Endothelial cell of umbilical vein (primary cell): ENCODE measurements around the gene CABP2. TPM values are rescaled to one million over a fixed set of nuclear protein-coding genes. Genes with fewer than 3 reads are reported as not detected.

Experiments used
- BruUV-seq: library from RNA; stranded (reverse); fragments of 400-500 nt; replicated peaks from 2 replicates; lab custom pipeline; 2021; lab: Mats Ljungman, UMichigan
- CTCF ChIA-PET: fragments of 300-600, 350-600 bp; sonication (Branson Sonifier 250); formaldehyde crosslinking; loops from one replicate; lab custom pipeline; 2021; ENCODE audit warnings: antibody characterized with exemption, inconsistent platforms; lab: Charles Lee
- POLR2A ChIA-PET: fragments of 300-600, 350-600 bp; sonication (Branson Sonifier 250); formaldehyde crosslinking; loops from one replicate; lab custom pipeline; 2021; ENCODE audit warnings: antibody characterized with exemption, inconsistent platforms; lab: Charles Lee
- DNase-seq: peaks from one replicate; pipeline ENCODE4 v3.0.0-alpha.2; 2011; ENCODE audit warnings: low read depth, low spot score
- FAIRE-seq: peaks from 2 replicates; lab custom pipeline; 2011; peaks lifted over from hg19 to GRCh38; lab: Jason Lieb, UNC
- H2AFZ ChIP-seq: 2 replicates; pipeline ENCODE4 v1.6.0; 2012; ENCODE audit warnings: low read depth, low read length, control low read depth, inconsistent platforms
- H3K27ac ChIP-seq: 2 replicates; pipeline ENCODE4 v1.5.1; 2011; ENCODE audit warnings: low read depth, mild to moderate bottlenecking, control low read depth, low read length, moderate library complexity; ENCODE audit not compliant: insufficient read depth
- H3K27me3 ChIP-seq, 2 experiments: 2 replicates each; pipeline versions ENCODE4 v1.6.0 to v1.6.1; 2011; ENCODE audit warnings: low read length in 2 of 2, mixed read lengths in 1 of 2; ENCODE audit not compliant: control insufficient read depth in 2 of 2, insufficient read depth in 2 of 2
- H3K36me3 ChIP-seq, 2 experiments: 2 replicates in 1 of 2; 3 replicates in 1 of 2; pipeline ENCODE4 v1.5.1; 2011; ENCODE audit warnings: low read length in 2 of 2, mild to moderate bottlenecking in 1 of 2, moderate library complexity in 1 of 2; ENCODE audit not compliant: control insufficient read depth in 2 of 2, insufficient read depth in 2 of 2; ENCODE audit errors: extremely low read depth in 1 of 2
- H3K4me1 ChIP-seq: 3 replicates; pipeline ENCODE4 v1.5.1; 2011; ENCODE audit warnings: mild to moderate bottlenecking, low read length; ENCODE audit not compliant: control insufficient read depth, insufficient read depth; ENCODE audit errors: extremely low read depth
- H3K4me2 ChIP-seq: 2 replicates; pipeline ENCODE4 v1.6.1; 2011; ENCODE audit warnings: low read length, control low read depth, mixed read lengths; ENCODE audit not compliant: insufficient read depth
- H3K4me3 ChIP-seq, 3 experiments: fragments of 200-600 bp in 1 of 3; sonication (generic), shearing (Covaris generic) in 1 of 3; replicated peaks in 1 of 3; 2 replicates each; pipeline ENCODE4 v1.5.1; 2011 to 2016; ENCODE audit warnings: control low read depth in 3 of 3, low read length in 3 of 3, mild to moderate bottlenecking in 2 of 3, inconsistent platforms in 1 of 3, low read depth in 1 of 3, moderate library complexity in 1 of 3; ENCODE audit not compliant: insufficient read depth in 1 of 3
- H3K79me2 ChIP-seq: 2 replicates; pipeline ENCODE4 v1.6.0; 2012; ENCODE audit warnings: low read length, inconsistent platforms; ENCODE audit not compliant: control insufficient read depth, insufficient read depth
- H3K9ac ChIP-seq: replicated peaks from 2 replicates; pipeline ENCODE3; 2011; ENCODE audit warnings: low read length, control low read depth; ENCODE audit not compliant: insufficient read depth; ENCODE audit errors: extremely low read depth
- H3K9me1 ChIP-seq: replicated peaks from 3 replicates; pipeline ENCODE4 v1.6.0; 2011; ENCODE audit warnings: mild to moderate bottlenecking, low read length; ENCODE audit not compliant: control insufficient read depth, insufficient read depth; ENCODE audit errors: extremely low read depth
- H3K9me3 ChIP-seq: replicated peaks from 2 replicates; pipeline ENCODE4 v1.5.1; 2012; ENCODE audit warnings: low read length, inconsistent platforms; ENCODE audit not compliant: control insufficient read depth, insufficient read depth
- H4K20me1 ChIP-seq: replicated peaks from 2 replicates; pipeline ENCODE3; 2011; ENCODE audit warnings: mild to moderate bottlenecking, low read length; ENCODE audit not compliant: control insufficient read depth, insufficient read depth; ENCODE audit errors: extremely low read depth
- CTCF ChIP-seq, 2 donors: IDR thresholded peaks; 1 replicate in 1 of 2; 2 replicates in 1 of 2; pipeline ENCODE4 v1.5.1; 2011; ENCODE audit warnings: low read length in 2 of 2, mild to moderate bottlenecking in 2 of 2, moderate library complexity in 2 of 2, control low read depth in 1 of 2, inconsistent platforms in 1 of 2, low read depth in 1 of 2; ENCODE audit not compliant: insufficient read depth in 1 of 2; ENCODE audit errors: extremely low read depth in 1 of 2
- EZH2 ChIP-seq: IDR thresholded peaks from 2 replicates; pipeline ENCODE4 v1.6.1; 2012; ENCODE audit warnings: borderline replicate concordance, low read depth, mild to moderate bottlenecking, moderate library complexity, low read length, inconsistent platforms; ENCODE audit not compliant: severe bottlenecking
- FOS ChIP-seq: IDR thresholded peaks from 2 replicates; pipeline ENCODE4 v1.6.1; 2011; ENCODE audit warnings: mild to moderate bottlenecking, low read length, moderate library complexity, borderline replicate concordance; ENCODE audit not compliant: insufficient read depth
- GATA2 ChIP-seq: IDR thresholded peaks from 2 replicates; pipeline ENCODE4 v1.7.0; 2011; ENCODE audit warnings: low read depth, mild to moderate bottlenecking, moderate library complexity, mixed read lengths, low read length; ENCODE audit not compliant: insufficient read length, insufficient read depth
- JUN ChIP-seq: IDR thresholded peaks from 2 replicates; pipeline ENCODE4 v1.6.1; 2011; ENCODE audit warnings: borderline replicate concordance, low read depth; ENCODE audit not compliant: insufficient read length, insufficient read depth
- MAX ChIP-seq: IDR thresholded peaks from 2 replicates; pipeline ENCODE4 v1.6.1; 2011; ENCODE audit not compliant: insufficient read depth, insufficient read length
- MYC ChIP-seq: IDR thresholded peaks from one replicate; pipeline ENCODE4 v1.6.1; 2011; ENCODE audit warnings: mild to moderate bottlenecking, low read depth, low read length
- POLR2A ChIP-seq: IDR thresholded peaks from 2 replicates; pipeline ENCODE4 v1.6.1; 2012; ENCODE audit warnings: low read depth, mild to moderate bottlenecking, control low read depth, low read length
- POLR2AphosphoS5 ChIP-seq: IDR thresholded peaks from 2 replicates; pipeline ENCODE4 v1.6.1; 2012; ENCODE audit warnings: low read depth, mild to moderate bottlenecking, control low read depth, low read length, moderate library complexity; ENCODE audit not compliant: insufficient read depth
- dilution Hi-C: fragments of 300-500 bp; cut with MboI; formaldehyde crosslinking; loops from one replicate; pipeline ENCODE4 v1.15.0; 2019; ENCODE audit warnings: low sequenced_read_pairs; ENCODE audit not compliant: extremely low pct_ligation_motif_present
- intact Hi-C: fragments of 100-400 bp; cut with micrococcal nuclease; formaldehyde crosslinking; loops from one replicate; pipeline ENCODE4 v1.10.0; 2022
- polyA plus RNA-seq, 4 experiments: library from polyadenylated mRNA; depleted of rRNA in 3 of 4; stranded (reverse) in 3 of 4; unstranded in 1 of 4; fragments of >200 nt; gene quantifications; 2 replicates each; pipeline versions ENCODE4 v1.2.1 to v1.2.3, GENCODE V29; 2011 to 2012; ENCODE audit warnings: missing spikeins in 1 of 4
- total RNA-seq: library from RNA; stranded (reverse); gene quantifications from 2 replicates; pipeline ENCODE4 v1.2.3, GENCODE V29; 2021

Gene CABP2
- total and polyA plus RNA-seq, 2 donors (not counting 3 experiments of a cell fraction or from before 2014, with no cell fraction given): not detected

- POLR2A ChIA-PET: no interaction called here
- TF ChIP-seq EZH2 (no peak), POLR2A (no peak), CTCF (IDR thresholded peaks at IDR 0.05; ENCODE audit: extremely low read depth in 1 of 2, insufficient read depth in 1 of 2, low read depth in 1 of 2, low read length in 2 of 2) (no peak)
- dilution Hi-C loops: no loop called here
- Histone ChIP-seq H3K9ac (no peak overlapping the region), H3K9me1 (no peaks in the 10 kb centered on the region), H2AFZ (no peak overlapping the region), H3K4me2 (no peak overlapping the region), H3K4me3 (no peak overlapping the region), H3K27me3 (peaks cover 6% of the 10 kb centered on the region in 2 experiments), H4K20me1 (no peaks in the 10 kb centered on the region), H3K36me3 (no peaks in the 10 kb centered on the region), H3K27ac (no peak overlapping the region), H3K79me2 (no peaks in the 10 kb centered on the region), H3K4me1 (no peaks in the 10 kb centered on the region), H3K9me3 (no peaks in the 10 kb centered on the region)
- no peak for DNase-seq
- CTCF ChIA-PET: interaction anchor here (0.9 to 1.2 kb wide), 3 partner anchors 11 to 36 kb away, joined by 3 read pairs; no protein-coding TSS in a partner anchor
- FAIRE-seq: no peak
- BruUV-seq: no TSS peak
- intact Hi-C loops: no loop called here
Observed at GRCh38 chr11:67542169-67542568, 18.9 kb upstream of the CABP2 start.

- intact Hi-C loops: no loop called here
- Histone ChIP-seq H3K27me3 (peaks cover 5% of the 10 kb centered on the region in 2 experiments), H2AFZ (no peak overlapping the region), H3K4me1 (no peaks in the 10 kb centered on the region), H3K4me2 (no peak overlapping the region), H3K9ac (no peak overlapping the region), H3K4me3 (no peak overlapping the region), H3K9me3 (no peaks in the 10 kb centered on the region), H3K9me1 (no peaks in the 10 kb centered on the region), H4K20me1 (no peaks in the 10 kb centered on the region), H3K79me2 (no peaks in the 10 kb centered on the region), H3K27ac (no peak overlapping the region), H3K36me3 (no peaks in the 10 kb centered on the region)
- FAIRE-seq (no peak), DNase-seq (no peak)
- dilution Hi-C loops: no loop called here
- POLR2A ChIA-PET: no interaction called here
- TF ChIP-seq GATA2 (no peak), EZH2 (no peak), JUN (no peak), MAX (no peak), POLR2AphosphoS5 (no peak), MYC (no peak), FOS (no peak)
- CTCF ChIA-PET: interaction anchor here (1.2 kb wide), 1 partner anchor 37 kb away, joined by 3 read pairs; no protein-coding TSS in a partner anchor
- no TSS peak for BruUV-seq
Observed at GRCh38 chr11:67541198-67541597, 18.0 kb upstream of the CABP2 start.
